Smooth muscle cell (in vitro differentiated cells): Measurements from ENCODE around the gene UTP11. TPM values are rescaled to one million over a fixed set of nuclear protein-coding genes. Genes with fewer than 3 reads are reported as not detected.

Experiments used
- DNase-seq: peaks from one replicate; lab custom pipeline; 2025; ENCODE audit not compliant: unreplicated experiment; lab: John Stamatoyannopoulos, UW
- H2AFZ ChIP-seq: fragments of 200-600 bp; sonication (generic); 2 replicates; pipeline ENCODE4 v1.6.0; 2016; ENCODE audit warnings: antibody characterized with exemption, low read depth, mild to moderate bottlenecking
- H3F3A ChIP-seq: fragments of 200-600 bp; sonication (generic); 2 replicates; pipeline ENCODE4 v1.6.0; 2017; ENCODE audit warnings: antibody characterized with exemption, low read depth
- H3K27ac ChIP-seq: fragments of 200-600 bp; sonication (generic); 2 replicates; pipeline ENCODE4 v1.5.1; 2016; ENCODE audit warnings: low read depth, mild to moderate bottlenecking
- H3K27me3 ChIP-seq: fragments of 200-600 bp; sonication (generic); 2 replicates; pipeline ENCODE4 v1.6.1; 2016; ENCODE audit warnings: low read depth, mild to moderate bottlenecking
- H3K36me3 ChIP-seq: fragments of 200-600 bp; sonication (generic); 2 replicates; pipeline ENCODE4 v1.5.1; 2016; ENCODE audit warnings: low read depth
- H3K4me1 ChIP-seq: fragments of 200-600 bp; sonication (generic); 2 replicates; pipeline ENCODE4 v1.5.1; 2016; ENCODE audit warnings: low read depth
- H3K4me2 ChIP-seq: fragments of 200-600 bp; sonication (generic); 2 replicates; pipeline ENCODE4 v1.6.0; 2016; ENCODE audit warnings: mild to moderate bottlenecking
- H3K4me3 ChIP-seq: fragments of 200-600 bp; sonication (generic); 2 replicates; pipeline ENCODE4 v1.5.1; 2016; ENCODE audit warnings: mild to moderate bottlenecking
- H3K79me2 ChIP-seq: fragments of 200-600 bp; sonication (generic); 2 replicates; pipeline ENCODE4 v1.6.0; 2016; ENCODE audit warnings: low read depth, mild to moderate bottlenecking
- H3K9ac ChIP-seq: fragments of 200-600 bp; sonication (generic); 2 replicates; pipeline ENCODE4 v1.6.0; 2016; ENCODE audit warnings: low read depth
- H3K9me3 ChIP-seq: fragments of 200-600 bp; sonication (generic); replicated peaks from 2 replicates; pipeline ENCODE4 v1.5.1; 2016; ENCODE audit warnings: low read depth
- H4K20me1 ChIP-seq: fragments of 200-600 bp; sonication (generic); 2 replicates; pipeline ENCODE4 v1.6.0; 2016; ENCODE audit warnings: low read depth
- WGBS: methylation state at CpG from one replicate; pipeline ENCODE4 v1.1.7; 2016; ENCODE audit warnings: low lambda C conversion rate; 5-methylcytosine and 5-hydroxymethylcytosine counted together
- polyA plus RNA-seq: library from polyadenylated mRNA; unstranded; fragments of >200 nt; fragmentation: Nextera tagmentation; extraction: Ambion mirVana; gene quantifications from 2 replicates; pipeline ENCODE4 v1.2.1, GENCODE V29; 2016
- total RNA-seq: library from RNA; depleted of rRNA; stranded (reverse); fragments of >200 nt; gene quantifications from 2 replicates; pipeline ENCODE4 v1.2.3, GENCODE V29; 2014
- TF ChIP-seq, protein P1 (sequence below): fragments of 200-600 bp; sonication (generic); IDR thresholded peaks from 2 replicates; pipeline ENCODE4 v1.5.1; 2017; ENCODE audit warnings: borderline replicate concordance, mild to moderate bottlenecking, antibody characterized with exemption; ENCODE audit not compliant: insufficient read depth, poor library complexity, severe bottlenecking

Gene UTP11
- total and polyA plus RNA-seq, 2 experiments from 2014 or later, result 43.7 to 72.4 TPM

DNA sequence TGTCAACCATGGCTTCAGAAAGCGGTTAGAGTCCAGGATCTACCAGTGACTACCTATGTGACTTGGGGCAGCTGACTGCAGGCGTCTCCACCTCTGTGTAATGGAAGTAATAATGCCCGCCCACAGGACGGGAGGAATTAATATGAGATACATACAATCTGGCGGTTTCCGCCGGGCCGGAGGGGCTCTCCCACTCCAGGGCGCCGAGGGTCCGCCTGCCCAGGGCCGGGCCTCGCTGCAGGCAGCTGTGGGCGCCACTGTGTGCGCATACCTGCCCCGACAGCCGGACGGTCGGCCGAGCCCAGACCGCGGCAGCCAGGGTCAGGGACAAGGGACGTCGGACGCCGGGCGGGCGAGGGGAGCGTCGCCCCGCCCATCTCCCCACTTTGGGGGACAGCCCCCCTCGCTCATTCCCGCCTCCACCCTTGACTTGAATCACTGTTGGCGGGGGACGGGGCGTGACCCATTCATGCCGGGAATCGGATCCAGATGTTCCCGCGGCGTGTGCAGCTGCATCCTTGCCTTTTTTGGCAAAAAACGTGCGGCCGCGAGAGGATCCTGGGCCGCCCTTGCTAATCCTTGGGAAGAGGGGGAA, 16.7 kb upstream of the UTP11 start:
- H3K9me3 ChIP-seq, result no peaks in the 10 kb centered on the region
- peak overlapping the region; percentile 11 for H3K9ac ChIP-seq
- H4K20me1 ChIP-seq, result no peaks in the 10 kb centered on the region
- peak overlapping the region; percentile 82 for H3K4me2 ChIP-seq
- 28% methylated on average over 45 of the region's 46 CpGs for WGBS
- TF ChIP-seq, protein P1, sequence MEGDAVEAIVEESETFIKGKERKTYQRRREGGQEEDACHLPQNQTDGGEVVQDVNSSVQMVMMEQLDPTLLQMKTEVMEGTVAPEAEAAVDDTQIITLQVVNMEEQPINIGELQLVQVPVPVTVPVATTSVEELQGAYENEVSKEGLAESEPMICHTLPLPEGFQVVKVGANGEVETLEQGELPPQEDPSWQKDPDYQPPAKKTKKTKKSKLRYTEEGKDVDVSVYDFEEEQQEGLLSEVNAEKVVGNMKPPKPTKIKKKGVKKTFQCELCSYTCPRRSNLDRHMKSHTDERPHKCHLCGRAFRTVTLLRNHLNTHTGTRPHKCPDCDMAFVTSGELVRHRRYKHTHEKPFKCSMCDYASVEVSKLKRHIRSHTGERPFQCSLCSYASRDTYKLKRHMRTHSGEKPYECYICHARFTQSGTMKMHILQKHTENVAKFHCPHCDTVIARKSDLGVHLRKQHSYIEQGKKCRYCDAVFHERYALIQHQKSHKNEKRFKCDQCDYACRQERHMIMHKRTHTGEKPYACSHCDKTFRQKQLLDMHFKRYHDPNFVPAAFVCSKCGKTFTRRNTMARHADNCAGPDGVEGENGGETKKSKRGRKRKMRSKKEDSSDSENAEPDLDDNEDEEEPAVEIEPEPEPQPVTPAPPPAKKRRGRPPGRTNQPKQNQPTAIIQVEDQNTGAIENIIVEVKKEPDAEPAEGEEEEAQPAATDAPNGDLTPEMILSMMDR, result no peak
- no peaks in the 10 kb centered on the region for H3K36me3 ChIP-seq
- peak overlapping the region; percentile 44 for H3K4me3 ChIP-seq
- no peaks in the 10 kb centered on the region for H3K27me3 ChIP-seq
- peaks cover 19% of the 10 kb centered on the region for H3K79me2 ChIP-seq
- H3K27ac ChIP-seq, result peak overlapping the region; percentile 99
- H3F3A ChIP-seq, result peaks cover 55% of the 10 kb centered on the region
- H3K4me1 ChIP-seq, result peaks cover 17% of the 10 kb centered on the region
- H2AFZ ChIP-seq, result no peak overlapping the region
- no peak for DNase-seq

DNA sequence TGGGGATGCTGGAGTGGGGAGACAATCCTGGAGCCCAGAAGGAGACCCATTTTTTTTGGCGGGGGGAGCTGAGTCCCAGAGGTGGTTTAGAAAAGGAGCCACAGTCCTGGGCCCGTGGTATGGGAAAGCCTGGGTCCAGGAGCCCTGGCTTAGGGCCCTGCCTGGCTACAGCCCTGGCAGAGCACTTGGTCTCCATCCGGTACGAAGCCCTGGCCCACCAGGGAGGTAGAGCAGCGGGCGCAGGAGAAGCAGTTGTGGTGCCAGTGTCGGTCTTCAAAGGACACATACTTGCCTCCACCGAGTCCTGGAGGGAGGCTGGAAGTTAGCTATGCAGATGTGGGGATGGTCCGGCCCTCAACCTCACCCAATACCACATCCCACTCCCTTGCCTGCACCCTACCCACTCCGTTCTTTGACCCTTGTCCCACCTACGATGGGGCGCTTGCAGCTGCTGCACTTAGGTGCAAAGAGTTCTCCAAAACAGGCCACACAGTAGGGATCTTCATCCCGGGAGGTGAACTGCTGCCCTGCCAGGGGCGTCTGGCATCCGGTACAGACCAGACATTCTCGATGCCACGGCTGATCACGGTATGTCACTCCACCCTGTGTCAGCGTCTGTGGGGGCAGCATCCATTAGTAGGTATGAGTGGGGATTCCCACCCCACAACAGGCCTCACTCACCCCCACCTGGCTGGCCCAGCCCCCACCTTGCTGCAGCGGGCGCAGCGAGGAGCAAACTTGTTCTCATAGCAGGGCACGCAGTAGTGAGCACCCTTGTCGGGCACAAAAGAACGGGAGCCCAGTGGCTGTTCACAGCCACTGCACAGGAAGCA, 15.1 kb upstream of the UTP11 start:
- H3K27me3 ChIP-seq, result no peaks in the 10 kb centered on the region
- no peaks in the 10 kb centered on the region for H4K20me1 ChIP-seq
- H2AFZ ChIP-seq, result no peak overlapping the region
- H3F3A ChIP-seq, result peaks cover 54% of the 10 kb centered on the region
- H3K9me3 ChIP-seq, result no peaks in the 10 kb centered on the region
- H3K4me2 ChIP-seq, result peak overlapping the region; percentile 82
- DNase-seq, result no peak
- H3K4me1 ChIP-seq, result peaks cover 30% of the 10 kb centered on the region
- H3K27ac ChIP-seq, result peak overlapping the region; percentile 99
- H3K36me3 ChIP-seq, result no peaks in the 10 kb centered on the region
- H3K4me3 ChIP-seq, result no peak overlapping the region
- TF ChIP-seq, protein P1, result no peak
- H3K9ac ChIP-seq, result no peak overlapping the region
- 91% methylated on average over 25 of the region's 25 CpGs for WGBS
- peaks cover 31% of the 10 kb centered on the region for H3K79me2 ChIP-seq

DNA sequence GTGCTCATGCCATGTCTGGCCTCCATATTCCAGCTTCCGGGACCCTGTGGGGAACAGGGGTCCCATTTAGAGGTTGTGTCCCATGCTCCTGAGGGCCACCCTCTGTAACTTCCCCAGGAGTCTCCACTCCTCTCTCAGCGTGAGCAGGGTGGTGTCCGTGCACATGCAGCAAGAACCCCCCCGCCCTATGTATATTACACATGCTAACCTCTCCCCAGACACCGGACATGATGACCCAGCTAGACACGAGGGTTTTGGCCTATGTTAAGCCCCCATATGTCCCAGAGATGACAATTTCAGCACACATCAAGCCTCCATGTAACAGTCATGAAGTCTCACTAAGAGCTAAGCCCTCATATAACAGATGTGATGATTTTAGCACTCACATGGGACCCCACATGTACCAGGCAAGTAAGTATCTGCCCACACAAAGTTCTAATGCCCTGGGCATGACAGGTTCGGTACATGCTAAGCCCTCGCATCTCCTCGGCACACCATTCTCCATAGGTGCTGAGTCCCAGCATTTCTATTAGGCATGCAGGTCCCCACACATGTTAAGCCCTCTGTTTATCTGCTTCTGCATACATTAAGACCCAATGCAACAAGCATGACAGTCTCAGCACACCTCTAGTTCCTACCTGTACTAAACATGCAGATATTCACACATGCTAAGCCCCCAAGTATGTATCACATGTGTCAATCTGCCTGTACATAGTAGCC, 14.3 kb upstream of the UTP11 start:
- Histone ChIP-seq H3K4me1 (peaks cover 37% of the 10 kb centered on the region), H4K20me1 (peaks cover 7% of the 10 kb centered on the region), H3K9ac (peak overlapping the region; percentile 87), H2AFZ (no peak overlapping the region), H3K36me3 (no peaks in the 10 kb centered on the region), H3K79me2 (peaks cover 39% of the 10 kb centered on the region), H3K27ac (peak overlapping the region; percentile 99), H3K4me3 (no peak overlapping the region), H3K27me3 (no peaks in the 10 kb centered on the region), H3K9me3 (no peaks in the 10 kb centered on the region), H3F3A (peaks cover 49% of the 10 kb centered on the region), H3K4me2 (peak overlapping the region; percentile 97)
- TF ChIP-seq, protein P1, result no peak
- 91% methylated on average over 9 of the region's 9 CpGs for WGBS
- no peak for DNase-seq
